CD4-positive, alpha-beta T cell treated with Interleukin-4 for 4 hours (primary cell): ENCODE results near the gene DIAPH3.

Experiments used
- DNase-seq: peaks from one replicate; pipeline ENCODE4 v3.0.0-alpha.2; 2020

Gene DIAPH3

GRCh38 chr13:59665184-59665583 is 498.5 kb downstream of the DIAPH3 start:
- DNase-seq: no peak

DNA sequence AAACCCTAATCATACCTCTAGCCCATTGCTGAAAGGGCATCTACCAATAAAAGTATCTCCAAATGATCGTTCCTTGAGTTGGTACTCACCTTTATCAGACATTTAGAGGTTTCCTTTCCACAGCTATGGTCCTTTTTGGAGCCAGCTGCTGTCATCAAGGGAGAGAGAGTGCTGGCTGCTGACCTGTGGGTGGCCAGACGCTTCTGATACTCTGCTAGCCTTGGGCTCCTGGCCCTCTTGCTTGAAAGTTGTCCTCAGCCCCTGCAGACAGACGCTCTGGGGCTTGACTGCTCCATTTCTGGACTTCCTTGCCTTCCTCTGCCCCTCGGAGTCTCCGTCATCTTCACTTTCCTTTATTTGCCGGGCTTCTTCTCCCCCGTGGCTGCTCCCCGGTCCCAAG is 499.1 kb downstream of the DIAPH3 start:
- no peak for DNase-seq

DNA sequence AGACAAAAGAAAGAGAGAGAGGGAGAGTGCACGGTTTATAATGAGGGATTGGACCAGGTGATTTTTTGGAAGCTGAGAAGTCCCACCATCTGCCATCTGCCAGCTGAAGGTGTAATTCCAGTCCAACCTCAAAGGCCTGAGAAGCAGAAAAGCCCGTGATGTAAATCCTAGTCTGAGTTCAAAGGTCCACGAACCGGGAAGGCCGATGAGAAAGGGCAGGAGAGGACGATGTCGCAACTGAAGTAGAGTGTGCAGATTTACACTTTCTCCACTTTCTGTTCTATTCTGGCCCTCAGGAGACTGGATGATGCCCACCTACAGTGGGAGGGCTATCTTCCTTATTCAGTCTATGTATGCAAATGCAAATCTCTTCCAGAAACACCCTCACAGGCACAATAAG is 500.0 kb downstream of the DIAPH3 start:
- no peak for DNase-seq

DNA sequence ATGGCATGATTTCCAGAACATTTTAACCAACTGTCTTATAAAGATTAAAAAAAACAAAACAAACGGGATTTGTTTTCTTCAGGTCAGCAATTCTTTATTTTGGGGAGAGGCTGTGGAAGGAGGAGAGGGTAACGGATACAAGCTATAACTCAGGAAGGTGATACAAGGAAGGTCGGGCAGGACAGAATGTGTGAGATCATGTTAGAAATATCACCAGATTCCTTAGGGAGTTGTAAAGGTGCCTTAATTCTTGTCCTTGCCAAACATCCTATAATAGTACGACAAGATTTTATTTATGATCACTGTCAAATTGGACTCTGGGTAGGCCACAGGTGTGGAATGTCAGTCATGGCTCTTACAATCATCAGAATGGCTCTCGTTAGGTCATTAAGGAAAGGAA is 503.1 kb downstream of the DIAPH3 start:
- DNase-seq: no peak

- DNase-seq: no peak
These were observed 503.7 kb downstream of the DIAPH3 start for GRCh38 chr13:59659981-59660380.

- DNase-seq: no peak
These were observed 504.9 kb downstream of the DIAPH3 start for GRCh38 chr13:59658738-59659330.

- no peak for DNase-seq
These were observed 505.5 kb downstream of the DIAPH3 start for GRCh38 chr13:59658027-59658737.

GRCh38 chr13:59653916-59654315 is 509.8 kb downstream of the DIAPH3 start:
- no peak for DNase-seq

DNA sequence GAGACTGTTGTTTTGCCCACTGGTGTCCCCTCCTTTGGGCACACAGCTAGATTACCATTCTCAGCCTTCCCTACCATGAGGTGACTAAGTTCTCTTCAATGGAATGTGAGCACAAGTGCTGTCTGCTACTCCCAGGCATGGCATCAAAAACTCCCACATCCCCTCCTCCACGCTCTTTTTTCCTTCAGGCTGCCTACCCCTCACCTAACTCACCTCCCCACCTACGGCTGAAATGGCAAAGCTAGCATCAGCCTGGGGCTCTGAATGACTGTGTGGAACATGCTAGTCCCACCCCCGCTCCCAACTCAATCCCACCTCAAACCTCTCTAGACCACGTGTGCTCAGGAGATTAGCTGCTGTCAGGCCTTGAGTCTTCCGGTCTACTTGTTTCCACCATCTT is 512.2 kb downstream of the DIAPH3 start:
- no peak for DNase-seq

- DNase-seq: no peak
These were observed 519.7 kb downstream of the DIAPH3 start for GRCh38 chr13:59643906-59644626.

DNA sequence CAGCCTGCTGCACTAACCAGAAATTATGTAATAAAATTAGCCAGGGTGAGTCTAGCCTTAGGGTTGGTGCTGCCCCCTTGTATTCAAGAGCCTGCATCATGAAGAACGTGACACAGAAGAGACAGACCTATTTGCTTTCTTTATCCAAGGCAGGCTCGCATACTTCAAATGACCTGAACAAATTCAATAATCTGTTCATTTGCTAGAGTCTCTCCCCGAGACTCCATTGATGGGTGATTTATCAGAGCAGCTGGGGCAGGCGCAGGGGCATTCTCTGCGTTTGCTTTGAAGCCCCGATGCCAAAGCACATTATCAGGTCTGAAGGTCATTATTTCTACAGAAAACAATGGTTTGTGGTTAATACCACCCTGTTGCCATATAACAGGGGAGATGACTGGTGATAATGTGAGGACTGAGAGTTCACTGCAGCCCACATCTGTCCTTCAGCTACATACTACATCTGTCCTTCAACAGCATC is 520.3 kb downstream of the DIAPH3 start:
- DNase-seq: no peak

GRCh38 chr13:59641817-59642216 is 521.9 kb downstream of the DIAPH3 start:
- DNase-seq: no peak

DNA sequence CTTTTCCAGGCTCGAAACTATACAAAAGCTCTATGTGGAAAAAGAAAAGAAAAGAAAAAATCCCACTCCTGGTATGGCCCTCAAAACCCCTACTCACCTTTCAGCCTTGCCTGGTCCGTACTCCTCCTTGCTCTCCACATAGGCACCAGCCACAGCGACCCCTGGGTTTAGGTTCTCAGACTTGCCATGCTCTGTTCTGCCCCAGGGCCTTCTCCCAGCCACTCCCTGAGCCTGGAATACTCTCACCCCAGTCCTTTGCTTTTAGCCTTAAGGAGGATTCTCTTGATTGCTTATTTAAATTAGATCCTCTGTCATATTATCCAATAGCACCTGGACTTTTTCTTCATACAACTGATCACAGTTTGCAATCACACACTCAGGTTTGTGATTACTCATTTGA is 522.5 kb downstream of the DIAPH3 start:
- no peak for DNase-seq

GRCh38 chr13:59638404-59638803 is 525.3 kb downstream of the DIAPH3 start:
- DNase-seq: no peak

GRCh38 chr13:59635589-59635988 is 528.1 kb downstream of the DIAPH3 start:
- DNase-seq: no peak

DNA sequence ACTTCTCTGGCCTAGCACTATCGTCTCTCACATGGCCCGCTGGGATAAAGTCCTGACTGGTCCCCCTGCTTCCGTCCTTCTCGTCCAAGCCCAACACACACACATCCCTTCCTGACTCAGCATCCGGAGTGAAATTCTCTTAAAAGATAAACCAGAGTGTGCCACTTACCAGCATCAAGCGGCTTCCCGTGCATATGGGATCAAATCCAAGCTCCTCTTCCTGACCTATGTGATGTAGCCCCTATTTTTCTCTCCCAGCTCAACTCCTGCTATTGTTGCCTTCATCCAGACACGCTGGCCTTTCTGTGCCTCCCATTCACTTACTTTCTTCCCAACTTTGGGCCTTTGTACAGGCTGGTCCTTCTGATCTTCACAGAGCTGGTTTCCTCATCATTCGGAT is 530.4 kb downstream of the DIAPH3 start:
- DNase-seq: no peak

- no peak for DNase-seq
These were observed 532.5 kb downstream of the DIAPH3 start for GRCh38 chr13:59631271-59631670.

DNA sequence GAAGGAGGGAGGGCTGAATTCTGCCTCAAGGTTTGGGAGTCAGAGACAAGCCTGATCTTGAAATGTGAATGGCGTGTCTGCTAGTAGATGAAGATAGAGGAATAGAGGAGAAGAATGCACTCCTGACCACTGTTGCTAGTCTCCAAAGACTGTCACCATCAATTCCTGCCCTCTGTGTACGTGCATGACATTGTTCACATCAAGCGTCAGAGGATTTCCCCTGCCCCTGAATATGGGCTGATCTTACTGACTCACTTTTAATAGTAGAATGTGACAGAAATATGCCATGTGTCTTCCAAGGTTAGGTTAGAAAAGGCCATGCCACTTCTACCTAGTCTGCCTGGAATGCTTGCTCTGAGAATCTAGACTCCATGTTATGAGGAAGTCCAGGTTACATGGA is 538.6 kb downstream of the DIAPH3 start:
- no peak for DNase-seq

- DNase-seq: no peak
These were observed 540.4 kb downstream of the DIAPH3 start for GRCh38 chr13:59623206-59623915.

GRCh38 chr13:59621773-59622172 is 542.0 kb downstream of the DIAPH3 start:
- DNase-seq: no peak
